ENCODE data around the gene AGBL4. TPM values are rescaled to one million over a fixed set of nuclear protein-coding genes. Genes with fewer than 3 reads are reported as not detected.

AGBL4 gene
- total and polyA plus RNA-seq, 7 donors = 0.09 to 0.36 (median 0.16) TPM; not detected in 4

DNA sequence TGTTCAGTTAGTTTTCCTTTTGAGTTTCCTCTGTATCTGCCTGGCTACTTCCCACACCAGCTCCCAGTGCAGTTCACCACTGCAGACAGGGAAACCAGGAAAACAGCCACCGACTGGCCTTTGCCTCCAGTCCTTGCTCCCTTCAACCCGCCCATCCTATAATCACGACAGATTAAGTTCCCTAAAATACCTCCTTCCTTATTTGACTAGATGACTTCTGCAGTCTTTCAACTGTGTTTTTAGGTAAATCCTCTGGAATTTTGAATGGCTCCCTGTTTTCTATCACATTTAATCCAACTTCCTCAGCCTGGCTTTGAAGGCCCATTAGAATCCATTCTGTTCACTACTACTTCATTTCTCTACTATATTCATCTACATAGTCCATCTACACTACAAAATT, 1284.7 kb downstream of the AGBL4 start:
- Histone ChIP-seq H3K4me1 (no peaks in the 10 kb centered on the region), H3K9me3 (no peaks in the 10 kb centered on the region), H3K27me3 (no peaks in the 10 kb centered on the region), H3K36me3 (peaks cover 3 to 74% (median 16%) of the 10 kb centered on the region in 4 donors), H3K27ac (no peak overlapping the region), H3K4me3 (no peak overlapping the region)
- intact Hi-C loops (cut with DNase I) = no loop called here
- 48 to 71% methylated on average over 3 of the region's 3 CpGs for WGBS, 2 donors
- TF ChIP-seq EP300 (IDR thresholded peaks at IDR 0.05) = no peak
- DNase-seq = no peak

DNA sequence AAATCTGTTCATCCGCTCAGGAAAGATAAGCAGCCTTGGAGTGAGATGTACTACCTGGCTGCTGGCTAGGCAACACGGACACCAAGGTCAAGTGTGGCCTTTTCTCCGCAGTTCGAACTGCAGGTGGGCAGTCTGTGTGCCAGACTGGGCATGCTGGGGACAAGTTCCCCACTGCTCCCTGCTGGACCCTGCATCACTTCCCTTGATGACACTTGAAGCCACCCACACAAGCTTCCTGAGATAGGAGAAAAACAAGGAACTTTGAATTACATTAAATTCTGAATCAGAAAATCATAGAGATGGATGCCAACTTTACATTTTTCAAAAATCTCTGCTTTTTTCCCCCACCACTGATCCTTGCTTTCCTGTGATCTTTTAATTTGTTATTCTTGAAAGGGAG, 1285.4 kb downstream of the AGBL4 start:
- WGBS, 2 donors = 92 to 94% methylated on average over 4 of the region's 4 CpGs
- no peak overlapping the region for H3K4me3 ChIP-seq
- H3K36me3 ChIP-seq = peaks cover 5 to 74% (median 19%) of the 10 kb centered on the region in 4 donors
- H3K9me3 ChIP-seq = no peaks in the 10 kb centered on the region
- no peaks in the 10 kb centered on the region for H3K27me3 ChIP-seq
- no peaks in the 10 kb centered on the region for H3K4me1 ChIP-seq
- no peak overlapping the region for H3K27ac ChIP-seq
- intact Hi-C loops (cut with DNase I) = no loop called here
- TF ChIP-seq EP300 (IDR thresholded peaks at IDR 0.05) (no peak), POLR2A (IDR thresholded peaks at IDR 0.05) (no peak), POLR2AphosphoS5 (IDR thresholded peaks at IDR 0.05) (no peak)
- TF ChIP-seq, protein P1, sequence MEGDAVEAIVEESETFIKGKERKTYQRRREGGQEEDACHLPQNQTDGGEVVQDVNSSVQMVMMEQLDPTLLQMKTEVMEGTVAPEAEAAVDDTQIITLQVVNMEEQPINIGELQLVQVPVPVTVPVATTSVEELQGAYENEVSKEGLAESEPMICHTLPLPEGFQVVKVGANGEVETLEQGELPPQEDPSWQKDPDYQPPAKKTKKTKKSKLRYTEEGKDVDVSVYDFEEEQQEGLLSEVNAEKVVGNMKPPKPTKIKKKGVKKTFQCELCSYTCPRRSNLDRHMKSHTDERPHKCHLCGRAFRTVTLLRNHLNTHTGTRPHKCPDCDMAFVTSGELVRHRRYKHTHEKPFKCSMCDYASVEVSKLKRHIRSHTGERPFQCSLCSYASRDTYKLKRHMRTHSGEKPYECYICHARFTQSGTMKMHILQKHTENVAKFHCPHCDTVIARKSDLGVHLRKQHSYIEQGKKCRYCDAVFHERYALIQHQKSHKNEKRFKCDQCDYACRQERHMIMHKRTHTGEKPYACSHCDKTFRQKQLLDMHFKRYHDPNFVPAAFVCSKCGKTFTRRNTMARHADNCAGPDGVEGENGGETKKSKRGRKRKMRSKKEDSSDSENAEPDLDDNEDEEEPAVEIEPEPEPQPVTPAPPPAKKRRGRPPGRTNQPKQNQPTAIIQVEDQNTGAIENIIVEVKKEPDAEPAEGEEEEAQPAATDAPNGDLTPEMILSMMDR (IDR thresholded peaks at IDR 0.05) = no peak
- no peak for DNase-seq

DNA sequence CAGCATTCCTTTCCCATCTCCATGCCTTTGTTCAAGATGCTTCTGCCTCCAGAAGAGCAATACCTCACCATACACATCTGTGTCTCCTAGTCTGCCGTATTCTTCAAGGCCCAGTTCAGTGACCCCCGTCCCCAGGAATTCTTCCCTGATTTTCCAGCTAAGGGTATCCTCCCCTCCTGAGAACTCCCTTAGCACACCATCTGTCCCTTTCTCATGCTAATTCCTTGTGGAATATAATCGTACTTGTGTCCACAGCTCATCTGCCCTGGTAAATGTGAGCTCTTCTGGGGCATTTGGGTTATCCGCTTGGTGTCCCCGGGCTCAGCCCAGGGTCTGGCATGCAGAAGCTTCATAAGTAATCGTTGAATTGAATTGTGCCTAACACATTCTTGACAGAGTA, 1288.0 kb downstream of the AGBL4 start:
- H3K9me3 ChIP-seq = no peaks in the 10 kb centered on the region
- H3K4me1 ChIP-seq = no peaks in the 10 kb centered on the region
- TF ChIP-seq, protein P1 (IDR thresholded peaks at IDR 0.05) = no peak
- no peak for TF ChIP-seq POLR2A (IDR thresholded peaks at IDR 0.05)
- TF ChIP-seq EP300 (IDR thresholded peaks at IDR 0.05) = no peak
- no peak for TF ChIP-seq POLR2AphosphoS5 (IDR thresholded peaks at IDR 0.05)
- intact Hi-C loops (cut with DNase I) = no loop called here
- no peak overlapping the region for H3K27ac ChIP-seq
- no peaks in the 10 kb centered on the region for H3K27me3 ChIP-seq
- 91% methylated on average over 6 of the region's 6 CpGs for WGBS, 2 donors
- H3K36me3 ChIP-seq = peaks cover 5 to 79% (median 26%) of the 10 kb centered on the region in 4 donors
- DNase-seq = no peak
- no peak overlapping the region for H3K4me3 ChIP-seq

DNA sequence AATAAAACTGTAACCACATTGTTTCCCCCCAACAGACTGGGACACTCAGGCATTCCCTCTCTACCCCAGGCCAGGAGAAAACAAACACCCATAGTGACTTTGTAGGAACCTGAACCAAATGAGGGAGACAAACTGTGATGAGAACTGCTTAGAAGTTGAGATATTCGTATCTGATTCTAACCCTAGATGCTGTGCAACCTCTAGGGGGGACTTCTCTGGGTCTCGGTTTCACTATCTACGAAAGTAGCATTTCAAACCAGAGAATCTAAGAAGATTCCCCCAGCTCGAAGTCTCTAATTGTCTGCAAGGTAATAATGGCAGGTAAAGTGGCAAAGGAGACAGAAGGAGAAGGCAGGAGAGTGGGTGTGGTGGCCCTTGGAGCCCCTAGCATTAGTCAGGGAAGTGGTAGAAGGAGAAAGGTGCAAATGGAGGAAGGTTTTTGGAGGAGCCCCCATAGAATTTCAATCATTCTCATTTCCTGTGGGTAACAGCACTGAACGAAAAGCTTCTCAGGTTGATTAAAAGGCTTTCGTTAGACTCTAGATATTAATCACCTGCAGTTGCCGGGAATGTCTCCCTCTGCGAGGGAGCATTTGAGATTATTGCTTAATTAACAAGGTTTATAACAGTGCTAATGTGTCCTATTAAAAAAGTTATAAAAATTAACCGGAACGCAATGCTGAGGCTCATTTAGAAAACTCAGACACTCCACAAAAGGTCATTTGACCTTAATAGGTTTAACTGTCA, 1293.4 kb downstream of the AGBL4 start:
- H3K9me3 ChIP-seq = no peaks in the 10 kb centered on the region
- peaks cover 5 to 57% (median 19%) of the 10 kb centered on the region in 4 donors for H3K36me3 ChIP-seq
- intact Hi-C loops (cut with DNase I) = no loop called here
- 76 to 78% methylated on average over 10 of the region's 10 CpGs for WGBS, 2 donors
- H3K4me3 ChIP-seq = no peak overlapping the region
- DNase-seq = no peak
- TF ChIP-seq POLR2A (IDR thresholded peaks at IDR 0.05) (no peak), EP300 (IDR thresholded peaks at IDR 0.05) (no peak), POLR2AphosphoS5 (IDR thresholded peaks at IDR 0.05) (no peak)
- H3K27ac ChIP-seq = no peak overlapping the region
- H3K4me1 ChIP-seq = peaks cover 0 to 6% (median 0%) of the 10 kb centered on the region in 4 donors
- H3K27me3 ChIP-seq = no peaks in the 10 kb centered on the region

DNA sequence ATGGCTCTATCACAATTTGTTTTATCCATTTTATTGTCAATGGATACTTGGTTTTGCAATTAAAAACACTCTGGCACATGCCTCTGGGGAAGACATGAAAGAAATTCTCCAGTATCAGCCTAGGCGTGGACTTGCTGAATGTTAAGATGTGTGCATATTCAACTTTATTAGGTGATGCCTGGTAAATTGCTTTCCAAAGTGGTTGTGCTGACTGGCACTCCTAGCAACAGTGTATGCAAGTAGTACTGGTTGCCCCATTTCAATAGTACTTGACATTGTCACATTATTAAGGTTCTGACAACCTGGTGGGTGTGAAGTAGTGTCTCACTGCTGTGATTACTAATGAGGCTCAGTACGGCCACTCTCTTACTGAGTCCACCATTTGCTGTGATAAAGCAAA, 1295.2 kb downstream of the AGBL4 start:
- no peak overlapping the region for H3K4me3 ChIP-seq
- H3K27me3 ChIP-seq = no peaks in the 10 kb centered on the region
- 89 to 93% methylated on average over 2 of the region's 2 CpGs for WGBS, 2 donors
- TF ChIP-seq POLR2A (IDR thresholded peaks at IDR 0.05) (no peak), POLR2AphosphoS5 (IDR thresholded peaks at IDR 0.05) (no peak), EP300 (IDR thresholded peaks at IDR 0.05) (no peak)
- TF ChIP-seq, protein P1 (IDR thresholded peaks at IDR 0.05) = no peak
- no peak overlapping the region for H3K27ac ChIP-seq
- H3K36me3 ChIP-seq = peaks cover 0 to 39% (median 9%) of the 10 kb centered on the region in 4 donors
- peaks cover 0 to 6% (median 0%) of the 10 kb centered on the region in 4 donors for H3K4me1 ChIP-seq
- DNase-seq = no peak
- no peaks in the 10 kb centered on the region for H3K9me3 ChIP-seq
- intact Hi-C loops (cut with DNase I) = no loop called here
